Stomach (tissue), 4 donors: ENCODE measurements around the gene LRFN5.

Experiments
- EP300 ChIP-seq: sonication (generic); formaldehyde crosslinking; IDR thresholded peaks from one replicate; pipeline ENCODE4 v1.6.1; 2017; ENCODE audit warnings: antibody characterized with exemption
- POLR2A ChIP-seq, 4 donors: fragments of 450-650 bp; IDR thresholded peaks; one replicate each; pipeline ENCODE4 v1.6.1; 2016; ENCODE audit warnings: antibody characterized with exemption in 4 of 4, control low read depth in 2 of 4, mild to moderate bottlenecking in 1 of 4, moderate library complexity in 1 of 4

- TF ChIP-seq POLR2A (IDR thresholded peaks at IDR 0.05) (no peak), EP300 (no peak)
Observed at GRCh38 chr14:41642789-41643188, 36.1 kb downstream of the LRFN5 start.
